ENCODE data around the gene HMCN1. TPM values are rescaled to one million over a fixed set of nuclear protein-coding genes. Genes with fewer than 3 reads are reported as not detected.

HMCN1 gene
- total RNA-seq, 2 experiments from 2014 or later: under 0.01 TPM; not detected in 1

DNA sequence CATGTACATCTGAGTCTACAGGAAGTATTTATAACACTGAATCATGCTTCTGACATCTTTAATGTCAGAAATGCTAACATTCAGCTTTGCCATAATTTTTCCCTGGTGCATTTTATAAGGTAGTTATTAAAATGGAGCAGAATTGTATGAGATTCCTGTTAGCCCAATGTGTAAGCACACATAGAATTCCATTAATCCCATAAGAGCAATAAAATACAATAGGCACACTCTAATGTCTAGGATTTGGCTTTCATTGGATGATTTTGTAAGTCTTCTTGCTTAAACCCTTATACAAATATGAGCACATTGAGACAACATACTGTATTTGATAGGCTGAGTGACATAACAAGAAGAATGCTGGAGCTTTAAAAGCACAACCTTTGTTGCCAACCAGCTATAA is 256.4 kb downstream of the HMCN1 start:
- Mint-ChIP-seq H3K27me3 (no peaks in the 10 kb centered on the region), H3K4me3 (no peak overlapping the region), H3K27ac (no peak overlapping the region), H3K4me1 (peaks cover 10% of the 10 kb centered on the region), H3K9me3 (no peaks in the 10 kb centered on the region), H3K36me3 (ENCODE audit: low read depth) (no peaks in the 10 kb centered on the region)
- POLR2A ChIA-PET: no interaction called here
- DNase-seq: no peak
- CTCF ChIA-PET: no interaction called here

GRCh38 chr1:185991266-185991665 is 257.1 kb downstream of the HMCN1 start:
- Mint-ChIP-seq H3K27ac (no peak overlapping the region), H3K4me1 (peaks cover 10% of the 10 kb centered on the region), H3K27me3 (no peaks in the 10 kb centered on the region), H3K4me3 (no peak overlapping the region), H3K9me3 (no peaks in the 10 kb centered on the region), H3K36me3 (ENCODE audit: low read depth) (no peaks in the 10 kb centered on the region)
- ChIA-PET CTCF (no interaction called here), POLR2A (interaction anchor here (0.6 kb wide), 1 partner anchor 315 kb away, joined by 3 read pairs; no protein-coding TSS in a partner anchor)
- no peak for DNase-seq

- Mint-ChIP-seq H3K36me3 (ENCODE audit: low read depth) (no peaks in the 10 kb centered on the region), H3K4me1 (no peaks in the 10 kb centered on the region), H3K4me3 (no peak overlapping the region), H3K27me3 (no peaks in the 10 kb centered on the region), H3K27ac (no peak overlapping the region), H3K9me3 (no peaks in the 10 kb centered on the region)
- ChIA-PET CTCF (no interaction called here), POLR2A (no interaction called here)
- no peak for DNase-seq
These were observed 262.0 kb downstream of the HMCN1 start for GRCh38 chr1:185996211-185996610.

GRCh38 chr1:185998391-185998790 is 264.2 kb downstream of the HMCN1 start:
- Mint-ChIP-seq H3K27me3 (no peaks in the 10 kb centered on the region), H3K4me1 (no peaks in the 10 kb centered on the region), H3K4me3 (no peak overlapping the region), H3K27ac (no peak overlapping the region), H3K9me3 (no peaks in the 10 kb centered on the region), H3K36me3 (ENCODE audit: low read depth) (no peaks in the 10 kb centered on the region)
- ChIA-PET CTCF (no interaction called here), POLR2A (no interaction called here)
- no peak for DNase-seq

GRCh38 chr1:186002406-186002805 is 268.2 kb downstream of the HMCN1 start:
- CTCF ChIA-PET: no interaction called here
- no peaks in the 10 kb centered on the region for H3K4me1 Mint-ChIP-seq
- H3K36me3 Mint-ChIP-seq (ENCODE audit: low read depth): no peaks in the 10 kb centered on the region

GRCh38 chr1:186009039-186009737 is 275.0 kb downstream of the HMCN1 start:
- Mint-ChIP-seq H3K27me3 (no peaks in the 10 kb centered on the region), H3K36me3 (ENCODE audit: low read depth) (no peaks in the 10 kb centered on the region), H3K27ac (no peak overlapping the region), H3K4me1 (no peaks in the 10 kb centered on the region), H3K9me3 (no peaks in the 10 kb centered on the region), H3K4me3 (no peak overlapping the region)
- CTCF ChIA-PET: no interaction called here
- POLR2A ChIA-PET: no interaction called here
- no peak for DNase-seq

More at GRCh38 chr1:186002406-186002805, 268.2 kb downstream of the HMCN1 start:
- Mint-ChIP-seq H3K9me3 (no peaks in the 10 kb centered on the region), H3K4me3 (no peak overlapping the region), H3K27ac (no peak overlapping the region), H3K27me3 (no peaks in the 10 kb centered on the region)
- no peak for DNase-seq
- POLR2A ChIA-PET: no interaction called here

DNA sequence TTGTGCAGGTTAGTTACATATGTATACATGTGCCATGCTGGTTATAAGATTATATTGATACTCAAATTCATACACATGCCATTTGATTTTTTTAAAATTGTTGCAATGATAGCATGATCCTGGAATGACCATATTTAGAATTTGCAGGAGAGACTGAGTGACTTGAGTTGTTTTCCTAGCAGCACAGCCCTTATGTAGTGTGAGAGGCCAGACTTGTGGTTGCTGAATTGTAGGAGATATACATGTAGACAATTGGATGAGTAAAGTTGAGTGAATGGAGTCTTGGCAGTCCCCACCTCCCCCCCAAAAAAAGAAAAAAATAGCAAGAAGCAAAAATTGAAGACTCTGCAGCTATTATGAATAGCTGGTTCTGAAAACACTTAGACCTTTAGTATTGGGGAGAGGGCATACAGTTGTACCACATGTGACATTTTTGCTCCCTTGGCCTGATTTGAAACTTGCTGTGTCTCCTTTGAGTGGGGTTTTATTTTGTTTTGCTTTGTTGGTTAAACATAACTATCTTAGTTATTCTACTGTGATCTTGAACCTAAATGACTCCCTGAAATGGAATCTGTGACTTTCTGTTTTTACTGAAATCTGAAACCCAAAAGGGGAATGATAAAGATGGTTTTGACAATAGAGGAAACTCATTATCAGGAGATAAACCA is 280.3 kb downstream of the HMCN1 start:
- H3K9me3 Mint-ChIP-seq: no peaks in the 10 kb centered on the region

GRCh38 chr1:186016856-186017255 is 282.7 kb downstream of the HMCN1 start:
- POLR2A ChIA-PET: no interaction called here
- Mint-ChIP-seq H3K9me3 (no peaks in the 10 kb centered on the region), H3K27me3 (no peaks in the 10 kb centered on the region), H3K36me3 (ENCODE audit: low read depth) (no peaks in the 10 kb centered on the region), H3K27ac (no peak overlapping the region), H3K4me1 (no peaks in the 10 kb centered on the region), H3K4me3 (no peak overlapping the region)
- no peak for DNase-seq
- CTCF ChIA-PET: no interaction called here

More for the DNA sequence above, 280.3 kb downstream of the HMCN1 start:
- POLR2A ChIA-PET: no interaction called here
- CTCF ChIA-PET: no interaction called here
- DNase-seq: no peak
- H3K27me3 Mint-ChIP-seq: no peaks in the 10 kb centered on the region
- H3K27ac Mint-ChIP-seq: no peak overlapping the region
- H3K4me1 Mint-ChIP-seq: no peaks in the 10 kb centered on the region
- H3K4me3 Mint-ChIP-seq: no peak overlapping the region
- H3K36me3 Mint-ChIP-seq (ENCODE audit: low read depth): no peaks in the 10 kb centered on the region

GRCh38 chr1:186022184-186022583 is 288.0 kb downstream of the HMCN1 start:
- POLR2A ChIA-PET: no interaction called here
- Mint-ChIP-seq H3K36me3 (ENCODE audit: low read depth) (no peaks in the 10 kb centered on the region), H3K9me3 (no peaks in the 10 kb centered on the region), H3K27me3 (no peaks in the 10 kb centered on the region), H3K4me3 (no peak overlapping the region), H3K27ac (no peak overlapping the region), H3K4me1 (no peaks in the 10 kb centered on the region)
- CTCF ChIA-PET: no interaction called here
- DNase-seq: no peak

DNA sequence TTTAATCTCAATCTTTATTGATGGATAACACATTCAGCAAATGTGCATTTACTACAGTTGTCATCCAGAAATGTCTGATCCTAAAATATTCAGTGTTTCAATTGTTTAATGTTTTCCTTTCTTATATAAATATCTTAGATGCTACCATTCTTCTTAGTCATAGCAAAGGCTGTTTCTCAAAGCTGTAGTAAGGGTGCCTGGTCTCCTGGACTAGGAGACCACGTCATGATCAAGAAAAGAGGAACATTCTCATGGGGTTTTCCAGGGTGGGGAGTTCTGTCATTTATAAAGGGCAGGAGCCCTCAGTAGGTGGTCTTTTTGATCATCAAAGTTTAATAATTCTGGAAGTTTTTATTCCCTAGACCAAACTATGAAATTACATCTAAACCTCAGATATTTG is 292.8 kb downstream of the HMCN1 start:
- Mint-ChIP-seq H3K27me3 (no peaks in the 10 kb centered on the region), H3K36me3 (ENCODE audit: low read depth) (no peaks in the 10 kb centered on the region), H3K27ac (no peak overlapping the region)

GRCh38 chr1:186027621-186028020 is 293.4 kb downstream of the HMCN1 start:
- POLR2A ChIA-PET: no interaction called here
- Mint-ChIP-seq H3K9me3 (no peaks in the 10 kb centered on the region), H3K36me3 (ENCODE audit: low read depth) (no peaks in the 10 kb centered on the region), H3K27ac (no peak overlapping the region), H3K27me3 (no peaks in the 10 kb centered on the region), H3K4me3 (no peak overlapping the region), H3K4me1 (no peaks in the 10 kb centered on the region)
- CTCF ChIA-PET: no interaction called here
- no peak for DNase-seq

More for the DNA sequence above, 292.8 kb downstream of the HMCN1 start:
- ChIA-PET CTCF (no interaction called here), POLR2A (no interaction called here)
- Mint-ChIP-seq H3K4me1 (no peaks in the 10 kb centered on the region), H3K4me3 (no peak overlapping the region), H3K9me3 (no peaks in the 10 kb centered on the region)
- DNase-seq: no peak

GRCh38 chr1:186030453-186030852 is 296.3 kb downstream of the HMCN1 start:
- ChIA-PET POLR2A (no interaction called here), CTCF (no interaction called here)
- Mint-ChIP-seq H3K4me3 (no peak overlapping the region), H3K27me3 (no peaks in the 10 kb centered on the region), H3K9me3 (no peaks in the 10 kb centered on the region), H3K36me3 (ENCODE audit: low read depth) (no peaks in the 10 kb centered on the region), H3K4me1 (no peaks in the 10 kb centered on the region), H3K27ac (no peak overlapping the region)
- DNase-seq: no peak

DNA sequence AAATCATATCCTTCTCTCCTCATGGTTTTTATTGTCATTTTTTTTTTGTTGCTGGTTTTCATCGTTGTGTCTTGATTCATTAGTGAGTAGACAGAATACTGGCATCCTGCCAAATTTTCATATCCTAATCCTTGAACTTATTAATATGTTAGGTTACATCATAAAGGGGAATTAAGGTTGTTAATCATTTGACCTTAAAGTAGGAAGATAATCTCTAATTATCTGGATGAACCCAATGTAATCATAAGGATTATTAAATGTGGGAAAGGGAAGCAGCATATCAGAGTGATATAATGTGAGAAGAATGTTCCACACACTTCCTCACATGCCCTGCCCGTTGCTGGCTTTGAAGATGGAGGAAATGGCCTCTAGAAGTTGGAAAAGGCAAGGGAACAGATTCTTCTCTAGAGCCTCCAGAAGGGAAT is 299.7 kb downstream of the HMCN1 start:
- CTCF ChIA-PET: no interaction called here
- no peaks in the 10 kb centered on the region for H3K4me1 Mint-ChIP-seq
- DNase-seq: no peak
- H3K4me3 Mint-ChIP-seq: no peak overlapping the region
- no peak overlapping the region for H3K27ac Mint-ChIP-seq
- H3K27me3 Mint-ChIP-seq: no peaks in the 10 kb centered on the region
- no peaks in the 10 kb centered on the region for H3K36me3 Mint-ChIP-seq (ENCODE audit: low read depth)
- POLR2A ChIA-PET: no interaction called here
- no peaks in the 10 kb centered on the region for H3K9me3 Mint-ChIP-seq

DNA sequence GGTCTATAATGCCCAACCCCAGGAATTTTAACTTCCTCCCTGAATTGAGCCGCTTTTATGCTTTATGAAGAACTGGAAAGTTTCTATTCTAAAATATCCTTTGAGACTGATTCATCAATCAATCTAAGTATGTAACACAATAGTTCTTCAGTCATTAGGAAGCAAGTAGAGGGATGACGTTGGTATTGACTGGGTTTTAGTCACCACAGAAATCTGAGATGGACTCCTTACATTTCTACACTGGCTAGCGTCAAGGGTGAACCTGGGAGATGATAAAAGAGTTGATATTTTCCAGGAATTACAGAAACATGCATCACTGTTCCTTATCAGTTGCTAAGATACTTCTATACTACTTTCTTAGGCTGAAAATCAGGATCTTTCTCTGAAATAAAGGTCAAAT is 308.0 kb downstream of the HMCN1 start:
- Mint-ChIP-seq H3K4me1 (no peaks in the 10 kb centered on the region), H3K27me3 (no peaks in the 10 kb centered on the region), H3K4me3 (no peak overlapping the region), H3K9me3 (no peaks in the 10 kb centered on the region), H3K36me3 (ENCODE audit: low read depth) (no peaks in the 10 kb centered on the region), H3K27ac (no peak overlapping the region)
- no peak for DNase-seq
- ChIA-PET CTCF (no interaction called here), POLR2A (no interaction called here)
